Muscle layer of colon (tissue), 2 donors: ENCODE data around the gene FABP2.
"Not testable (repeated sequence)": the region's sequence is repeated elsewhere in the genome, so short reads cannot be mapped to it uniquely, and the experiment has no call there.

Experiments used
- H3K27ac ChIP-seq: one replicate; pipeline ENCODE4 v1.7.0; 2013; ENCODE audit warnings: low read depth, mild to moderate bottlenecking, low read length, moderate library complexity
- H3K27me3 ChIP-seq, 2 donors: one replicate each; pipeline ENCODE4 v1.7.0; 2013; ENCODE audit warnings: low read length in 2 of 2, mild to moderate bottlenecking in 2 of 2; ENCODE audit not compliant: insufficient read depth in 2 of 2, control insufficient read depth in 1 of 2
- H3K36me3 ChIP-seq: one replicate; pipeline ENCODE4 v1.7.0; 2013; ENCODE audit warnings: mild to moderate bottlenecking, low read length; ENCODE audit not compliant: insufficient read depth
- H3K4me1 ChIP-seq: one replicate; pipeline ENCODE4 v1.7.0; 2013; ENCODE audit warnings: mild to moderate bottlenecking, low read length; ENCODE audit not compliant: insufficient read depth
- H3K4me3 ChIP-seq, 2 donors: one replicate each; pipeline ENCODE4 v1.7.0; 2013; ENCODE audit warnings: low read length in 2 of 2, low read depth in 1 of 2, mild to moderate bottlenecking in 1 of 2, moderate library complexity in 1 of 2
- H3K9ac ChIP-seq: one replicate; pipeline ENCODE4 v1.7.0; 2013; ENCODE audit warnings: low read length
- H3K9me3 ChIP-seq: one replicate; pipeline ENCODE4 v1.7.0; 2013; ENCODE audit warnings: mild to moderate bottlenecking, low read length
- donor health status: abdominal sarcoma.
- donor health status: Adenocarcinoma of cecum.

The FABP2 gene

GRCh38 chr4:119343293-119343692 lies 21.4 kb upstream of the FABP2 start:
- H3K36me3 ChIP-seq, H3K27me3 ChIP-seq, H3K4me3 ChIP-seq, H3K9ac ChIP-seq, H3K27ac ChIP-seq, H3K4me1 ChIP-seq, H3K9me3 ChIP-seq: not testable (repeated sequence)

- not testable (repeated sequence) for H3K27me3 ChIP-seq, H3K4me1 ChIP-seq, H3K27ac ChIP-seq
Observed at GRCh38 chr4:119339895-119340294, 18.0 kb upstream of the FABP2 start.

GRCh38 chr4:119337010-119337409 lies 15.1 kb upstream of the FABP2 start:
- H3K27ac ChIP-seq: no peak overlapping the region
- H3K27me3 ChIP-seq: no peaks in the 10 kb centered on the region

More at GRCh38 chr4:119339895-119340294, 18.0 kb upstream of the FABP2 start:
- not testable (repeated sequence) for H3K9ac ChIP-seq, H3K9me3 ChIP-seq, H3K36me3 ChIP-seq, H3K4me3 ChIP-seq

GRCh38 chr4:119336332-119336979 lies 14.5 kb upstream of the FABP2 start:
- not testable (repeated sequence) for H3K27me3 ChIP-seq, H3K4me3 ChIP-seq, H3K9me3 ChIP-seq, H3K4me1 ChIP-seq, H3K27ac ChIP-seq, H3K36me3 ChIP-seq, H3K9ac ChIP-seq

More at GRCh38 chr4:119337010-119337409, 15.1 kb upstream of the FABP2 start:
- Histone ChIP-seq H3K4me3 (no peak overlapping the region), H3K36me3 (no peaks in the 10 kb centered on the region), H3K4me1 (no peaks in the 10 kb centered on the region), H3K9me3 (no peaks in the 10 kb centered on the region), H3K9ac (no peak overlapping the region)

GRCh38 chr4:119329835-119330620 lies 8.1 kb upstream of the FABP2 start:
- Histone ChIP-seq H3K27me3 (no peaks in the 10 kb centered on the region), H3K9ac (no peak overlapping the region), H3K36me3 (no peaks in the 10 kb centered on the region), H3K9me3 (no peaks in the 10 kb centered on the region), H3K4me1 (no peaks in the 10 kb centered on the region), H3K27ac (no peak overlapping the region), H3K4me3 (no peak overlapping the region)

GRCh38 chr4:119328695-119329094 lies 6.8 kb upstream of the FABP2 start:
- Histone ChIP-seq H3K4me3 (no peak overlapping the region), H3K36me3 (no peaks in the 10 kb centered on the region), H3K27me3 (no peaks in the 10 kb centered on the region), H3K9ac (no peak overlapping the region), H3K9me3 (no peaks in the 10 kb centered on the region), H3K4me1 (no peaks in the 10 kb centered on the region), H3K27ac (no peak overlapping the region)

GRCh38 chr4:119317990-119318389 lies 3.9 kb downstream of the FABP2 start:
- Histone ChIP-seq H3K4me3 (no peak overlapping the region), H3K27me3 (no peaks in the 10 kb centered on the region), H3K9ac (no peak overlapping the region), H3K27ac (no peak overlapping the region), H3K36me3 (no peaks in the 10 kb centered on the region), H3K4me1 (no peaks in the 10 kb centered on the region), H3K9me3 (no peaks in the 10 kb centered on the region)

DNA sequence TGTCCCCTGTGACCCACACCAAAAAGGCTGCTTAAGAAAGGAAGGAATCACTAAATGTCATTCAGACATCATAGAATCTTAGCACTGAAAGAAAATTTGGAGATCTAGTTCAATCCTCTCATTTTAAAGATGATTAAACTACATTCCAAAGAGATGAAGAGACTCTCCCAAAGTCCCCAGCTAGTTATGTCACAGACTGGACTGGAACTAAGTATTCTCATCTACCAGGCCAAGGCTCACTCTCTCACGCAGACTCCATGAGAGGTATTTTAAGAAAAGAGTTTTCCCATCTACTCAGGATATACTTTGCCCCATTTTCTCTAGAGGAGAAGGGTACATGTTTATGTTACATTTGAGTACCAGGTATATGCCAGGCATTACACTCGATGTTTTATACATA lies 6.9 kb downstream of the FABP2 start:
- no peak overlapping the region for H3K4me3 ChIP-seq
- H3K27me3 ChIP-seq: no peaks in the 10 kb centered on the region
- H3K4me1 ChIP-seq: no peaks in the 10 kb centered on the region
- no peaks in the 10 kb centered on the region for H3K9me3 ChIP-seq
- H3K27ac ChIP-seq: no peak overlapping the region
- H3K9ac ChIP-seq: no peak overlapping the region
- H3K36me3 ChIP-seq: no peaks in the 10 kb centered on the region

- H3K36me3 ChIP-seq: no peaks in the 10 kb centered on the region
- H3K9ac ChIP-seq: no peak overlapping the region
- H3K9me3 ChIP-seq: no peaks in the 10 kb centered on the region
- H3K4me1 ChIP-seq: no peaks in the 10 kb centered on the region
- no peak overlapping the region for H3K27ac ChIP-seq
- no peaks in the 10 kb centered on the region for H3K27me3 ChIP-seq
- no peak overlapping the region for H3K4me3 ChIP-seq
Observed at GRCh38 chr4:119314356-119314755, 7.6 kb downstream of the FABP2 start.

DNA sequence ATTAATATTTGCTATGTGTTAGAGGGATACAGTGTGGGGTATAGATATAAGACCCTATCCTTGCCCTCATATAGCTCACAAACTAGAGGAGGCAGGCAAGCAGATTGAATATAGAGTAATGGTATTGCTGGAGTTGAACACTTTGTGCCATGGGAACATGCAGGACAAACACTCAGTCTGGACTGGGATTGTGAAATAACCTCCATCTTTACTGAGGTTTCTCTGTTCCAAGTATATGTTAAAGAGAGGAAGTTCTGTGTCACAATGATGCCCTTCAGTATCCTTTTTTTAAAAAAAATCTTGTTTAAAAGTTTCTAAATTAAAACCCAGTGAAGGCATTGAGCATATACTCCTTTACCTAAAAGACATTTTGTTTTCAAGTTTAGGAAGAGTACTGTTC lies 8.7 kb downstream of the FABP2 start:
- H3K4me3 ChIP-seq: no peak overlapping the region
- H3K27me3 ChIP-seq: no peaks in the 10 kb centered on the region
- H3K27ac ChIP-seq: no peak overlapping the region
- no peaks in the 10 kb centered on the region for H3K36me3 ChIP-seq
- no peaks in the 10 kb centered on the region for H3K9me3 ChIP-seq
- H3K4me1 ChIP-seq: no peaks in the 10 kb centered on the region
- H3K9ac ChIP-seq: no peak overlapping the region

DNA sequence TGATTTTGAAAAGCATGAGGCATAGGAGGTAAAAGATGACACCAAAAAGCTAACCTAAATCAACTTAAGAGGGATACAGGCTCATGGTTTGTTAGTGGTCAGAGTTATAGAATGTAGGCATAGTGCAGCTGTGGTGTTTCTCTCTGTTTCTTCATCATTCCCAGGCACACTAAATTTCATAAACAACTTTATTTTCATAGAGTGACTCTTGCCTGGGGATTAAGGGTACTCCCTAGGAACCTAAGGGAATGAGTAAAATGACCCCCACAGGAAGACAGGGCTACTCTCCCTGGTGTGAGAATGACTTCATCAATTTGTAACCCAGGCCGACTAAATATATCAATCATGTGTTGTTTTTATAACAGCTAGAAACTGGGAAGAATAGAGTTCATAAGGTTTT lies 11.1 kb downstream of the FABP2 start:
- Histone ChIP-seq H3K27ac (no peak overlapping the region), H3K36me3 (no peaks in the 10 kb centered on the region), H3K4me1 (no peaks in the 10 kb centered on the region)

DNA sequence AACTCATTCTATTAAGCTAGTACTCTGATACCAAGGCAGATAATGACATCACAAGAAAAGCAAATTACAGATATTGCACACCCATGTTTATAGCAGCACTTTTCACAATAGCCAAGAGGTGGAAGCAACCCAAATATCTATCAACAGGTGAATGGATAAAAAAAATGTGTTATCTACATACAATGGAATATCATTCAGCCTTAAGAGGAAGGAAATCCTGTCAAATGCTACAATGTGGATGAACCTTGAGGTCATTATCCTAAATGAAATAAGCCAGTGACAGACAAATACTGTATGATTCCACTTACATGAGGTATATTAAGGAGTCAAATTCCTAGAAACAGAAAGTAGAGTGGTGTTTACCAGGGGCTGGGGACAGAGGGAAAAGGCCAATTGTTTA lies 14.3 kb downstream of the FABP2 start:
- H3K9me3 ChIP-seq: no peaks in the 10 kb centered on the region
- H3K27ac ChIP-seq: no peak overlapping the region
- no peak overlapping the region for H3K9ac ChIP-seq
- H3K4me1 ChIP-seq: no peaks in the 10 kb centered on the region
- H3K27me3 ChIP-seq: no peaks in the 10 kb centered on the region
- no peak overlapping the region for H3K4me3 ChIP-seq
- no peaks in the 10 kb centered on the region for H3K36me3 ChIP-seq

More for the DNA sequence above, 11.1 kb downstream of the FABP2 start:
- Histone ChIP-seq H3K4me3 (no peak overlapping the region), H3K9me3 (no peaks in the 10 kb centered on the region), H3K9ac (no peak overlapping the region), H3K27me3 (no peaks in the 10 kb centered on the region)
